K562 (cell line): Measurements from ENCODE around the gene MYL12A. TPM values are rescaled to one million over a fixed set of nuclear protein-coding genes. Genes with fewer than 3 reads are reported as not detected.
A peak's percentile ranks its signal among the peaks of the same experiment; 100 is the strongest.

Experiments used
- CBFA2T3 ChIP-seq: fragments of 450-650 bp; IDR thresholded peaks from 2 replicates; pipeline ENCODE4 v1.6.1; 2017
- ETV5 ChIP-seq: sonication (generic); formaldehyde crosslinking; IDR thresholded peaks from 2 replicates; pipeline ENCODE4 v1.4.0; 2020; ENCODE audit warnings: low read depth, mild to moderate bottlenecking, missing genetic modification reagents
- FOXA1 ChIP-seq: fragments of 450-650 bp; IDR thresholded peaks from 2 replicates; pipeline ENCODE4 v1.6.1; 2016; ENCODE audit warnings: mild to moderate bottlenecking, borderline replicate concordance
- GTF2F1 ChIP-seq: IDR thresholded peaks from 2 replicates; pipeline ENCODE4 v1.6.1; 2011; ENCODE audit warnings: low read depth, low read length, improper control_type of control experiment
- NR1H2 ChIP-seq: sonication (generic); formaldehyde crosslinking; IDR thresholded peaks from 2 replicates; pipeline ENCODE4 v1.4.0; 2020; ENCODE audit warnings: mild to moderate bottlenecking, missing genetic modification reagents
- POLR2A ChIP-seq: fragments of 450-650 bp; conservative IDR thresholded peaks from 2 replicates; pipeline ENCODE4 v1.6.1; 2016
- RB1 ChIP-seq: fragments of 450-650 bp; IDR thresholded peaks from 2 replicates; pipeline ENCODE4 v1.6.1; 2017; ENCODE audit warnings: low read depth, mild to moderate bottlenecking
- RBFOX2 ChIP-seq: fragments of 200-400 bp; formaldehyde crosslinking; IDR thresholded peaks from 2 replicates; pipeline ENCODE4 v1.6.1; 2017; ENCODE audit warnings: low read depth, mild to moderate bottlenecking, low read length, moderate library complexity
- RBM17 ChIP-seq: fragments of 200-400 bp; formaldehyde crosslinking; IDR thresholded peaks from 2 replicates; pipeline ENCODE4 v1.6.1; 2017; ENCODE audit warnings: low read depth, mild to moderate bottlenecking, low read length, borderline replicate concordance
- RHOXF2B ChIP-seq: fragments of 250-450 bp; sonication (Bioruptor Pico); conservative IDR thresholded peaks from 2 replicates; pipeline ENCODE4 v1.5.1; 2021
- SMAD1 ChIP-seq: fragments of 150-350 bp; IDR thresholded peaks from 2 replicates; pipeline ENCODE4 v1.6.1; 2014; ENCODE audit warnings: low read length, low read depth; ENCODE audit not compliant: partially characterized antibody
- TAF15 ChIP-seq: fragments of 200-400 bp; formaldehyde crosslinking; IDR thresholded peaks from 2 replicates; pipeline ENCODE4 v1.6.1; 2017; ENCODE audit warnings: mild to moderate bottlenecking, low read depth, low read length, moderate library complexity
- WHSC1 ChIP-seq: IDR thresholded peaks from one replicate; pipeline ENCODE4 v1.6.1; 2012; ENCODE audit warnings: low read length, control low read depth, inconsistent platforms
- ZNF253 ChIP-seq: fragments of 250-450 bp; sonication (Bioruptor Pico); conservative IDR thresholded peaks from 2 replicates; pipeline ENCODE4 v1.6.1; 2021; ENCODE audit warnings: mild to moderate bottlenecking
- ZNF347 ChIP-seq: fragments of 450-650 bp; formaldehyde crosslinking; IDR thresholded peaks from 2 replicates; pipeline ENCODE4 v1.4.0; 2020; ENCODE audit warnings: low read depth, mild to moderate bottlenecking, moderate library complexity
- ZNF41 ChIP-seq: fragments of 250-450 bp; sonication (Bioruptor Pico); conservative IDR thresholded peaks from 2 replicates; pipeline ENCODE4 v1.4.0; 2020; ENCODE audit warnings: mild to moderate bottlenecking
- polyA plus RNA-seq, 8 experiments: library from polyadenylated mRNA; depleted of rRNA in 4 of 8; stranded (reverse) in 5 of 8; unstranded in 3 of 8; fragments of >200 nt; fragmentation: Nextera tagmentation in 2 of 8; fragmentation: Illumina TruSeq in 1 of 8; extraction: Ambion mirVana in 2 of 8; extraction: Trizol in 1 of 8; gene quantifications; 2 replicates each; pipeline versions ENCODE4 v1.2.1 to v1.2.3, GENCODE V29; 2011 to 2014; ENCODE audit warnings: inconsistent platforms in 1 of 8, missing spikeins in 1 of 8
- total RNA-seq, 7 experiments: library from RNA; depleted of rRNA in 6 of 7; stranded (reverse); fragments of >200 nt in 6 of 7; fragmentation: Illumina TruSeq in 2 of 7; extraction: Trizol in 2 of 7; gene quantifications; 2 replicates each; pipeline versions ENCODE4 v1.2.1 to v1.2.3, GENCODE V29; 2011 to 2021; ENCODE audit warnings: low replicate concordance in 1 of 7
- TF ChIP-seq, protein P1 (sequence below): fragments of 150-350 bp; IDR thresholded peaks from 2 replicates; pipeline ENCODE4 v1.6.1; 2014; ENCODE audit warnings: low read depth, mild to moderate bottlenecking, low read length, borderline replicate concordance
- TF ChIP-seq, protein P2 (sequence below), 3 experiments: fragments of 200-800 bp in 1 of 3; fragments of 250-450 bp in 1 of 3; fragments of 450-650 bp in 1 of 3; sonication (Bioruptor Pico) in 1 of 3; sonication (Bioruptor generic) in 1 of 3; formaldehyde crosslinking in 1 of 3; IDR thresholded peaks; 2 replicates each; pipeline versions ENCODE4 v1.6.1 to v1.8.0; 2016 to 2022; ENCODE audit warnings: mild to moderate bottlenecking in 2 of 3, missing genetic modification characterization in 2 of 3, missing compliant biosample characterization in 1 of 3, moderate library complexity in 1 of 3
- TF ChIP-seq, protein P3 (sequence below): IDR thresholded peaks from 2 replicates; pipeline ENCODE4 v1.6.1; 2016; ENCODE audit warnings: missing genetic modification characterization, missing compliant biosample characterization
- TF ChIP-seq, protein P4 (sequence below): fragments of 450-650 bp; IDR thresholded peaks from 2 replicates; pipeline ENCODE4 v1.6.1; 2017; ENCODE audit warnings: mild to moderate bottlenecking, moderate library complexity

Gene MYL12A
- total and polyA plus RNA-seq, 9 of the 15 experiments (the other 6 are each of a cell fraction or from before 2014, with no cell fraction given), result 308 to 1,031 (median 559) TPM

DNA sequence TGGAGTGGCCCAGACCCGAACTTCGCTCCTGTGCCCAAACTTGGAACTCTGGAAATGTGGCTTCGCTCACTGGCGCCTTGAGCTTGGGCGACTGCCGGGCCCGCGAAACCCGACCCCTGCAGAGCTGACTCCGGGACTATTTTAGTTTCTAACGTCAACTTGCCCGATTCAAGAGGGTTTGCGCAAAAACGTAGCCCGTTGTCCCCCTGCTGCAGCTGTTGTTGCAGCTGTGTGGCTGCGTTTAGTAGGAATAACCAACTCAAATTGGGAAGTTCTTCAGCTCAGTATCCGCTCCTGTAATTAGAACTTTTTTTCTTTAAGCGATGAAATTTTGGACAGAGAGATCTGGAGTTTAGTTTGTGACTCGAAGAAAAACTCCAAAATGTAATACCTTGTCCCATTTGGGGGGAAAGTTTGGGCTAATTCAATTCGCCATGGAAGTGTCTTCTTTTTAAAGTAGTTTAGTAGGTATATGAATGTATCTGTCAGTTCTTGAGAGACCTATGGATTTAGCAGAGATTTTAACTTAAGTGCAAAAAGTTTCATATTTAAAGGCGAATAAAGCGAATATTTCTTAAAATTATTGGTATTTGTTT lies 559 bp downstream of the MYL12A start (continued):
- TF ChIP-seq, protein P1, sequence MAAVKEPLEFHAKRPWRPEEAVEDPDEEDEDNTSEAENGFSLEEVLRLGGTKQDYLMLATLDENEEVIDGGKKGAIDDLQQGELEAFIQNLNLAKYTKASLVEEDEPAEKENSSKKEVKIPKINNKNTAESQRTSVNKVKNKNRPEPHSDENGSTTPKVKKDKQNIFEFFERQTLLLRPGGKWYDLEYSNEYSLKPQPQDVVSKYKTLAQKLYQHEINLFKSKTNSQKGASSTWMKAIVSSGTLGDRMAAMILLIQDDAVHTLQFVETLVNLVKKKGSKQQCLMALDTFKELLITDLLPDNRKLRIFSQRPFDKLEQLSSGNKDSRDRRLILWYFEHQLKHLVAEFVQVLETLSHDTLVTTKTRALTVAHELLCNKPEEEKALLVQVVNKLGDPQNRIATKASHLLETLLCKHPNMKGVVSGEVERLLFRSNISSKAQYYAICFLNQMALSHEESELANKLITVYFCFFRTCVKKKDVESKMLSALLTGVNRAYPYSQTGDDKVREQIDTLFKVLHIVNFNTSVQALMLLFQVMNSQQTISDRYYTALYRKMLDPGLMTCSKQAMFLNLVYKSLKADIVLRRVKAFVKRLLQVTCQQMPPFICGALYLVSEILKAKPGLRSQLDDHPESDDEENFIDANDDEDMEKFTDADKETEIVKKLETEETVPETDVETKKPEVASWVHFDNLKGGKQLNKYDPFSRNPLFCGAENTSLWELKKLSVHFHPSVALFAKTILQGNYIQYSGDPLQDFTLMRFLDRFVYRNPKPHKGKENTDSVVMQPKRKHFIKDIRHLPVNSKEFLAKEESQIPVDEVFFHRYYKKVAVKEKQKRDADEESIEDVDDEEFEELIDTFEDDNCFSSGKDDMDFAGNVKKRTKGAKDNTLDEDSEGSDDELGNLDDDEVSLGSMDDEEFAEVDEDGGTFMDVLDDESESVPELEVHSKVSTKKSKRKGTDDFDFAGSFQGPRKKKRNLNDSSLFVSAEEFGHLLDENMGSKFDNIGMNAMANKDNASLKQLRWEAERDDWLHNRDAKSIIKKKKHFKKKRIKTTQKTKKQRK, result no peak
- TF ChIP-seq ZNF253 (no peak), RB1 (no peak), FOXA1 (no peak), TAF15 (no peak), ZNF41 (CRISPR knock-in tag) (no peak), GTF2F1 (0 out of 2 replicates have a peak, but pooled peaks have one; percentile 8), ZNF347 (CRISPR knock-in tag) (0 out of 2 replicates have a peak, but pooled peaks have one; percentile 75), WHSC1 (no peak), RBFOX2 (peak; percentile 82; the same call in 1 of the 2 replicates), SMAD1 (no peak), POLR2A (peak; percentile 61), NR1H2 (CRISPR knock-in tag) (no peak), CBFA2T3 (no peak), RHOXF2B (no peak), RBM17 (no peak), ETV5 (CRISPR knock-in tag) (no peak)
- TF ChIP-seq, protein P2, sequence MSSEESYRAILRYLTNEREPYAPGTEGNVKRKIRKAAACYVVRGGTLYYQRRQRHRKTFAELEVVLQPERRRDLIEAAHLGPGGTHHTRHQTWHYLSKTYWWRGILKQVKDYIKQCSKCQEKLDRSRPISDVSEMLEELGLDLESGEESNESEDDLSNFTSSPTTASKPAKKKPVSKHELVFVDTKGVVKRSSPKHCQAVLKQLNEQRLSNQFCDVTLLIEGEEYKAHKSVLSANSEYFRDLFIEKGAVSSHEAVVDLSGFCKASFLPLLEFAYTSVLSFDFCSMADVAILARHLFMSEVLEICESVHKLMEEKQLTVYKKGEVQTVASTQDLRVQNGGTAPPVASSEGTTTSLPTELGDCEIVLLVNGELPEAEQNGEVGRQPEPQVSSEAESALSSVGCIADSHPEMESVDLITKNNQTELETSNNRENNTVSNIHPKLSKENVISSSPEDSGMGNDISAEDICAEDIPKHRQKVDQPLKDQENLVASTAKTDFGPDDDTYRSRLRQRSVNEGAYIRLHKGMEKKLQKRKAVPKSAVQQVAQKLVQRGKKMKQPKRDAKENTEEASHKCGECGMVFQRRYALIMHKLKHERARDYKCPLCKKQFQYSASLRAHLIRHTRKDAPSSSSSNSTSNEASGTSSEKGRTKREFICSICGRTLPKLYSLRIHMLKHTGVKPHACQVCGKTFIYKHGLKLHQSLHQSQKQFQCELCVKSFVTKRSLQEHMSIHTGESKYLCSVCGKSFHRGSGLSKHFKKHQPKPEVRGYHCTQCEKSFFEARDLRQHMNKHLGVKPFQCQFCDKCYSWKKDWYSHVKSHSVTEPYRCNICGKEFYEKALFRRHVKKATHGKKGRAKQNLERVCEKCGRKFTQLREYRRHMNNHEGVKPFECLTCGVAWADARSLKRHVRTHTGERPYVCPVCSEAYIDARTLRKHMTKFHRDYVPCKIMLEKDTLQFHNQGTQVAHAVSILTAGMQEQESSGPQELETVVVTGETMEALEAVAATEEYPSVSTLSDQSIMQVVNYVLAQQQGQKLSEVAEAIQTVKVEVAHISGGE (CRISPR knock-in tag; IDR thresholded peaks at IDR 0.05), result no peak
- TF ChIP-seq, protein P3, sequence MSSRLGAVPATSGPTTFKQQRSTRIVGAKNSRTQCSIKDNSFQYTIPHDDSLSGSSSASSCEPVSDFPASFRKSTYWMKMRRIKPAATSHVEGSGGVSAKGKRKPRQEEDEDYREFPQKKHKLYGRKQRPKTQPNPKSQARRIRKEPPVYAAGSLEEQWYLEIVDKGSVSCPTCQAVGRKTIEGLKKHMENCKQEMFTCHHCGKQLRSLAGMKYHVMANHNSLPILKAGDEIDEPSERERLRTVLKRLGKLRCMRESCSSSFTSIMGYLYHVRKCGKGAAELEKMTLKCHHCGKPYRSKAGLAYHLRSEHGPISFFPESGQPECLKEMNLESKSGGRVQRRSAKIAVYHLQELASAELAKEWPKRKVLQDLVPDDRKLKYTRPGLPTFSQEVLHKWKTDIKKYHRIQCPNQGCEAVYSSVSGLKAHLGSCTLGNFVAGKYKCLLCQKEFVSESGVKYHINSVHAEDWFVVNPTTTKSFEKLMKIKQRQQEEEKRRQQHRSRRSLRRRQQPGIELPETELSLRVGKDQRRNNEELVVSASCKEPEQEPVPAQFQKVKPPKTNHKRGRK (tag), result no peak
- TF ChIP-seq, protein P4, sequence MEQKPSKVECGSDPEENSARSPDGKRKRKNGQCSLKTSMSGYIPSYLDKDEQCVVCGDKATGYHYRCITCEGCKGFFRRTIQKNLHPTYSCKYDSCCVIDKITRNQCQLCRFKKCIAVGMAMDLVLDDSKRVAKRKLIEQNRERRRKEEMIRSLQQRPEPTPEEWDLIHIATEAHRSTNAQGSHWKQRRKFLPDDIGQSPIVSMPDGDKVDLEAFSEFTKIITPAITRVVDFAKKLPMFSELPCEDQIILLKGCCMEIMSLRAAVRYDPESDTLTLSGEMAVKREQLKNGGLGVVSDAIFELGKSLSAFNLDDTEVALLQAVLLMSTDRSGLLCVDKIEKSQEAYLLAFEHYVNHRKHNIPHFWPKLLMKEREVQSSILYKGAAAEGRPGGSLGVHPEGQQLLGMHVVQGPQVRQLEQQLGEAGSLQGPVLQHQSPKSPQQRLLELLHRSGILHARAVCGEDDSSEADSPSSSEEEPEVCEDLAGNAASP, result no peak
